ENCODE results near the gene WNT8A. TPM values are rescaled to one million over a fixed set of nuclear protein-coding genes. Genes with fewer than 3 reads are reported as not detected.
A peak's percentile ranks its signal among the peaks of the same experiment; 100 is the strongest.

Gene WNT8A
- total RNA-seq, 1 experiment from 2014 or later: not detected

DNA sequence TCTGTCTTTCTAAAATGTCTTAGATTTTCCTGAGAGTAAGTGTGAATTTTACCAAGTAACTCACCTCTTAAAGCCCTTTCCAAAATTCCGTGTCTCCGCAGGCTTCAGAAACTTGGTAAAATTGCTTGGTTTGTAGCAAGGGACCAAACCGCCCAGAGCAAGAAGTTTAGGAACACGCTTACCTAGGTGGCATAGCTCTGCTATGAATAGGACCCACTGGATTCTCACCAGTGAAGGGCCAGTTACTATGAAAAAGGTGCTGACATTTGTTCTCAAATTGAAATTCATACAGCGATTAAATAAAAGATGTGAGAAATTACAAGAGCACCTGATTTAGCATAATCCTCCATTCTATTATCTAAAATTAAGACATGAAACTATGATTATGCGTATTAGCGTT lies 48.7 kb downstream of the WNT8A start:
- Histone ChIP-seq H3K79me2 (ENCODE audit: insufficient read depth, low read length) (no peaks in the 10 kb centered on the region), H3K4me2 (ENCODE audit: low read length) (peak overlapping the region; percentile 68), H3K4me3 (replicated peaks in 1 of 2; ENCODE audit: low read depth in 1 of 2, low read length in 2 of 2) (peak overlapping the region; percentile 35 to 52), H3K9me2 (ENCODE audit: insufficient read depth) (no peaks in the 10 kb centered on the region), H2AFZ (ENCODE audit: low read depth, low read length, poor library complexity, severe bottlenecking) (peak overlapping the region; percentile 63), H4K20me1 (ENCODE audit: insufficient read depth) (no peaks in the 10 kb centered on the region), H3K4me1 (ENCODE audit: control insufficient read depth in 1 of 2, insufficient read depth in 2 of 2, low read length in 2 of 2) (peaks cover 4 to 9% of the 10 kb centered on the region in 2 experiments; a peak in 3 of 4 replicates), H3K9me3 (ENCODE audit: control insufficient read depth in 1 of 2, insufficient read depth in 1 of 2, low read depth in 1 of 2, low read length in 2 of 2) (no peaks in the 10 kb centered on the region), H3K36me3 (ENCODE audit: control insufficient read depth in 1 of 2, insufficient read depth in 2 of 2, low read length in 2 of 2) (no peaks in the 10 kb centered on the region), H3K9ac (ENCODE audit: low read length) (0 out of 2 replicates have a peak overlapping the region, but pooled peaks have one; percentile 41), H3K27ac (ENCODE audit: low read depth, low read length) (peak overlapping the region; percentile 44; the same call in 1 of the 2 replicates), H3K27me3 (ENCODE audit: insufficient read depth, low read length) (no peaks in the 10 kb centered on the region)
- BruUV-seq (replicated peaks): no TSS peak
- DNase-seq (ENCODE audit: low read depth, low spot score): no peak
- CTCF ChIA-PET: interaction anchor here (0.7 to 3.9 kb wide), 18 partner anchors 45 to 812 kb away, joined by 3 to 67 read pairs (median 4); no protein-coding TSS in a partner anchor
- POLR2A ChIA-PET: interaction anchor here (0.7 to 1.5 kb wide), 3 partner anchors 54 to 353 kb away, joined by 4 to 7 read pairs (median 4); no protein-coding TSS in a partner anchor
- TF ChIP-seq, protein P1, sequence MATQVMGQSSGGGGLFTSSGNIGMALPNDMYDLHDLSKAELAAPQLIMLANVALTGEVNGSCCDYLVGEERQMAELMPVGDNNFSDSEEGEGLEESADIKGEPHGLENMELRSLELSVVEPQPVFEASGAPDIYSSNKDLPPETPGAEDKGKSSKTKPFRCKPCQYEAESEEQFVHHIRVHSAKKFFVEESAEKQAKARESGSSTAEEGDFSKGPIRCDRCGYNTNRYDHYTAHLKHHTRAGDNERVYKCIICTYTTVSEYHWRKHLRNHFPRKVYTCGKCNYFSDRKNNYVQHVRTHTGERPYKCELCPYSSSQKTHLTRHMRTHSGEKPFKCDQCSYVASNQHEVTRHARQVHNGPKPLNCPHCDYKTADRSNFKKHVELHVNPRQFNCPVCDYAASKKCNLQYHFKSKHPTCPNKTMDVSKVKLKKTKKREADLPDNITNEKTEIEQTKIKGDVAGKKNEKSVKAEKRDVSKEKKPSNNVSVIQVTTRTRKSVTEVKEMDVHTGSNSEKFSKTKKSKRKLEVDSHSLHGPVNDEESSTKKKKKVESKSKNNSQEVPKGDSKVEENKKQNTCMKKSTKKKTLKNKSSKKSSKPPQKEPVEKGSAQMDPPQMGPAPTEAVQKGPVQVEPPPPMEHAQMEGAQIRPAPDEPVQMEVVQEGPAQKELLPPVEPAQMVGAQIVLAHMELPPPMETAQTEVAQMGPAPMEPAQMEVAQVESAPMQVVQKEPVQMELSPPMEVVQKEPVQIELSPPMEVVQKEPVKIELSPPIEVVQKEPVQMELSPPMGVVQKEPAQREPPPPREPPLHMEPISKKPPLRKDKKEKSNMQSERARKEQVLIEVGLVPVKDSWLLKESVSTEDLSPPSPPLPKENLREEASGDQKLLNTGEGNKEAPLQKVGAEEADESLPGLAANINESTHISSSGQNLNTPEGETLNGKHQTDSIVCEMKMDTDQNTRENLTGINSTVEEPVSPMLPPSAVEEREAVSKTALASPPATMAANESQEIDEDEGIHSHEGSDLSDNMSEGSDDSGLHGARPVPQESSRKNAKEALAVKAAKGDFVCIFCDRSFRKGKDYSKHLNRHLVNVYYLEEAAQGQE (IDR thresholded peaks at IDR 0.05; ENCODE audit: low read depth): no peak
- no peak for TF ChIP-seq FOSL1 (IDR thresholded peaks at IDR 0.05; ENCODE audit: low read depth)
- no peak for TF ChIP-seq YY1 (IDR thresholded peaks at IDR 0.05; ENCODE audit: extremely low read depth, insufficient replicate concordance, low read depth, low read length)
- TF ChIP-seq EZH2 (IDR thresholded peaks at IDR 0.05): no peak
- TF ChIP-seq JUND (IDR thresholded peaks at IDR 0.05): no peak
- no peak for TF ChIP-seq EGR1 (IDR thresholded peaks at IDR 0.05; ENCODE audit: low read depth)
- no peak for TF ChIP-seq EZH2phosphoT487 (IDR thresholded peaks at IDR 0.05; ENCODE audit: borderline replicate concordance)
- TF ChIP-seq TCF7L2 (IDR thresholded peaks at IDR 0.05; ENCODE audit: borderline replicate concordance, extremely low read depth, insufficient read depth, insufficient read length): no peak
- TF ChIP-seq, protein P2, sequence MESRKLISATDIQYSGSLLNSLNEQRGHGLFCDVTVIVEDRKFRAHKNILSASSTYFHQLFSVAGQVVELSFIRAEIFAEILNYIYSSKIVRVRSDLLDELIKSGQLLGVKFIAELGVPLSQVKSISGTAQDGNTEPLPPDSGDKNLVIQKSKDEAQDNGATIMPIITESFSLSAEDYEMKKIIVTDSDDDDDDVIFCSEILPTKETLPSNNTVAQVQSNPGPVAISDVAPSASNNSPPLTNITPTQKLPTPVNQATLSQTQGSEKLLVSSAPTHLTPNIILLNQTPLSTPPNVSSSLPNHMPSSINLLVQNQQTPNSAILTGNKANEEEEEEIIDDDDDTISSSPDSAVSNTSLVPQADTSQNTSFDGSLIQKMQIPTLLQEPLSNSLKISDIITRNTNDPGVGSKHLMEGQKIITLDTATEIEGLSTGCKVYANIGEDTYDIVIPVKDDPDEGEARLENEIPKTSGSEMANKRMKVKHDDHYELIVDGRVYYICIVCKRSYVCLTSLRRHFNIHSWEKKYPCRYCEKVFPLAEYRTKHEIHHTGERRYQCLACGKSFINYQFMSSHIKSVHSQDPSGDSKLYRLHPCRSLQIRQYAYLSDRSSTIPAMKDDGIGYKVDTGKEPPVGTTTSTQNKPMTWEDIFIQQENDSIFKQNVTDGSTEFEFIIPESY (IDR thresholded peaks at IDR 0.05; ENCODE audit: extremely low read depth, insufficient replicate concordance, low read length): no peak
- no peak for TF ChIP-seq POLR2A (IDR thresholded peaks at IDR 0.05; ENCODE audit: borderline replicate concordance, extremely low read depth, insufficient read depth, insufficient read length)
- TF ChIP-seq, protein P3, sequence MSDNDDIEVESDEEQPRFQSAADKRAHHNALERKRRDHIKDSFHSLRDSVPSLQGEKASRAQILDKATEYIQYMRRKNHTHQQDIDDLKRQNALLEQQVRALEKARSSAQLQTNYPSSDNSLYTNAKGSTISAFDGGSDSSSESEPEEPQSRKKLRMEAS (IDR thresholded peaks at IDR 0.05): no peak
- ATAC-seq: no peak
- intact Hi-C loops (cut with micrococcal nuclease): loop anchor here (2.0 to 5.0 kb wide), 3 partner anchors 305 to 810 kb away; no protein-coding TSS in a partner anchor
- RAD21 ChIA-PET (ENCODE audit: low non-redundant PET in 1 of 2, low total read pairs in 2 of 2, uncharacterized antibody in 2 of 2, unreplicated experiment in 2 of 2): interaction anchor here (0.7 to 1.6 kb wide), 8 partner anchors 31 to 503 kb away, joined by 3 to 8 read pairs (median 5); partner anchors contain the start of gene FAM13B (in 1 of the 2)
